ENCODE results near the gene SLC8A3. TPM values are rescaled to one million over a fixed set of nuclear protein-coding genes. Genes with fewer than 3 reads are reported as not detected.

Gene SLC8A3
- total RNA-seq, 1 experiment from 2014 or later = not detected

DNA sequence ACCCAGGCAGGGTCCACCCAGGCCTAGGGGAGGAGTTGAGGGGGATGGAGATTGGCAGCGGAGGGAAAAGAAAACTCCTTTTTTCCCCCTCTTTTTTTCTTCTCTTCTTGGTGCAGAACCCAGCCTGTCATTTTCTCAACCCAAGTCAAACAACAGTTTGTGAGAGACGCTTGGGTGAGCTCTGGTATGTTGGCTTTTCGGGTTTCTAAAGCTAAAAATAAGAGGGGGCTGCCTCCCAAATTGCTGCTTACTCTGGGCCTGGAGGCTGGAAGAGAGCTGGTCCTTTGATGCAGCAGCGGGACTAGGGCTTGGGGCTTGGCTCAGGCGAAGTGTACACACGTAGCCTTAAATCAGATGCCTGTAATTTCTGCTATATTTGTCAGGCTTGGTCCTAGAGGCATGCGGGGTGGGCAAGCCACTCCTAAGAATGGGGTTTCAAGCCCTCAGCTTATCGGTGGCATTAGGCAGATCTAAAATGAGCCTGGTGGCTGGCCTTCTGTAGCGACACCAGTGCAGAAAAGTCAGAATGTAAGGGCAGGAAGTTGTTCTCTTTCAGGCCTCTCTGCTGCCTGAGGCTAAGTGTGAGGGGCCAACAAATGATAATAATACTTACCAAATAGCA, 816 bp upstream of the SLC8A3 start:
- no peak for DNase-seq
- TF ChIP-seq, protein P1, sequence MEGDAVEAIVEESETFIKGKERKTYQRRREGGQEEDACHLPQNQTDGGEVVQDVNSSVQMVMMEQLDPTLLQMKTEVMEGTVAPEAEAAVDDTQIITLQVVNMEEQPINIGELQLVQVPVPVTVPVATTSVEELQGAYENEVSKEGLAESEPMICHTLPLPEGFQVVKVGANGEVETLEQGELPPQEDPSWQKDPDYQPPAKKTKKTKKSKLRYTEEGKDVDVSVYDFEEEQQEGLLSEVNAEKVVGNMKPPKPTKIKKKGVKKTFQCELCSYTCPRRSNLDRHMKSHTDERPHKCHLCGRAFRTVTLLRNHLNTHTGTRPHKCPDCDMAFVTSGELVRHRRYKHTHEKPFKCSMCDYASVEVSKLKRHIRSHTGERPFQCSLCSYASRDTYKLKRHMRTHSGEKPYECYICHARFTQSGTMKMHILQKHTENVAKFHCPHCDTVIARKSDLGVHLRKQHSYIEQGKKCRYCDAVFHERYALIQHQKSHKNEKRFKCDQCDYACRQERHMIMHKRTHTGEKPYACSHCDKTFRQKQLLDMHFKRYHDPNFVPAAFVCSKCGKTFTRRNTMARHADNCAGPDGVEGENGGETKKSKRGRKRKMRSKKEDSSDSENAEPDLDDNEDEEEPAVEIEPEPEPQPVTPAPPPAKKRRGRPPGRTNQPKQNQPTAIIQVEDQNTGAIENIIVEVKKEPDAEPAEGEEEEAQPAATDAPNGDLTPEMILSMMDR (IDR thresholded peaks at IDR 0.05; ENCODE audit: insufficient read depth in 1 of 2, low read depth in 1 of 2, low read length in 1 of 2, severe bottlenecking in 1 of 2, unreplicated experiment in 1 of 2) = no peak
- POLR2A ChIA-PET = no interaction called here
- no peak overlapping the region for H3K27ac Mint-ChIP-seq (ENCODE audit: unreplicated experiment)
- CTCF ChIA-PET = interaction anchor here (1.0 kb wide), 1 partner anchor 102 kb away, joined by 7 read pairs; no protein-coding TSS in a partner anchor
- no peaks in the 10 kb centered on the region for H3K4me1 Mint-ChIP-seq (ENCODE audit: low read depth, unreplicated experiment)
- H3K4me3 Mint-ChIP-seq (ENCODE audit: unreplicated experiment) = peak overlapping the region; percentile 67
- BruUV-seq (replicated peaks) = no TSS peak
- peaks cover 1% of the 10 kb centered on the region; the same call in 1 of the 2 replicates for H3K27me3 ChIP-seq (replicated peaks; ENCODE audit: control insufficient read depth, insufficient read depth, low read length)
- no peaks in the 10 kb centered on the region for H3K36me3 ChIP-seq (ENCODE audit: control insufficient read depth, insufficient read depth, low read length)
- peaks cover 5% of the 10 kb centered on the region; the same call in 1 of the 2 replicates for H3K4me1 ChIP-seq
- intact Hi-C loops (cut with micrococcal nuclease; ENCODE audit: unreplicated experiment) = no loop called here
- H3K4me3 ChIP-seq (ENCODE audit: low read depth, low read length) = no peak overlapping the region
- peaks cover 37% of the 10 kb centered on the region for H3K27me3 Mint-ChIP-seq (ENCODE audit: insufficient read depth, unreplicated experiment)
- no peaks in the 10 kb centered on the region for H3K9me3 Mint-ChIP-seq (ENCODE audit: unreplicated experiment)
- H3K9me3 ChIP-seq = no peaks in the 10 kb centered on the region
- H3K36me3 Mint-ChIP-seq (ENCODE audit: insufficient read depth, unreplicated experiment) = no peaks in the 10 kb centered on the region

DNA sequence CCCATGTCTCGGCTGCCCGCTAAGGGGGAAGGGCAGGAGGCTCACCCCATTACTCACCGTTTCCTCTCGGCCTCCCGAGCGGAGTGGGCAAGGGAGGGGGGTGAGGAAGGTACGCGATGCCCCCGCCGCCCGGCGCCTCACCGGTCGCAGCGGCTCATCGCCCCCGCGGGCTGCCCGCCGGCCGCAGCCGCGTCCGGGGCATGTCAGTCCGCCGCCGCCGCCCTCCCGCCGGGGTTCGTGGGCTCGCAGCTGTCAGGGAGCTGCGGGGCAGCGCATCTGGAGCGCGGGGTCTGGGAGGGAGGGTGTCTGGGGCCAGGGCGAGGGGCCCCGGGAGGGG, 461 bp downstream of the SLC8A3 start:
- TF ChIP-seq, protein P1 (IDR thresholded peaks at IDR 0.05; ENCODE audit: insufficient read depth in 1 of 2, low read depth in 1 of 2, low read length in 1 of 2, severe bottlenecking in 1 of 2, unreplicated experiment in 1 of 2) = no peak
- Histone ChIP-seq H3K36me3 (ENCODE audit: control insufficient read depth, insufficient read depth, low read length) (no peaks in the 10 kb centered on the region), H3K4me1 (peaks cover 5% of the 10 kb centered on the region; the same call in 1 of the 2 replicates), H3K4me3 (ENCODE audit: low read depth, low read length) (no peak overlapping the region; the same call in 1 of the 2 replicates), H3K27me3 (replicated peaks; ENCODE audit: control insufficient read depth, insufficient read depth, low read length) (peaks cover 1% of the 10 kb centered on the region; the same call in 1 of the 2 replicates), H3K9me3 (no peaks in the 10 kb centered on the region)
- POLR2A ChIA-PET = no interaction called here
- Mint-ChIP-seq H3K9me3 (ENCODE audit: unreplicated experiment) (no peaks in the 10 kb centered on the region), H3K4me1 (ENCODE audit: low read depth, unreplicated experiment) (no peaks in the 10 kb centered on the region), H3K27me3 (ENCODE audit: insufficient read depth, unreplicated experiment) (peaks cover 28% of the 10 kb centered on the region), H3K36me3 (ENCODE audit: insufficient read depth, unreplicated experiment) (no peaks in the 10 kb centered on the region), H3K27ac (ENCODE audit: unreplicated experiment) (no peak overlapping the region), H3K4me3 (ENCODE audit: unreplicated experiment) (peak overlapping the region; percentile 31)
- intact Hi-C loops (cut with micrococcal nuclease; ENCODE audit: unreplicated experiment) = no loop called here
- DNase-seq = no peak
- CTCF ChIA-PET = no interaction called here
- no TSS peak for BruUV-seq (replicated peaks)

GRCh38 chr14:70186900-70187451, 1.8 kb downstream of the SLC8A3 start:
- peaks cover 5% of the 10 kb centered on the region; the same call in 1 of the 2 replicates for H3K4me1 ChIP-seq
- CTCF ChIA-PET = no interaction called here
- intact Hi-C loops (cut with micrococcal nuclease; ENCODE audit: unreplicated experiment) = no loop called here
- Mint-ChIP-seq H3K27ac (ENCODE audit: unreplicated experiment) (no peak overlapping the region), H3K36me3 (ENCODE audit: insufficient read depth, unreplicated experiment) (no peaks in the 10 kb centered on the region), H3K9me3 (ENCODE audit: unreplicated experiment) (no peaks in the 10 kb centered on the region), H3K27me3 (ENCODE audit: insufficient read depth, unreplicated experiment) (peaks cover 25% of the 10 kb centered on the region), H3K4me1 (ENCODE audit: low read depth, unreplicated experiment) (no peaks in the 10 kb centered on the region), H3K4me3 (ENCODE audit: unreplicated experiment) (no peak overlapping the region)
- H3K4me3 ChIP-seq (ENCODE audit: low read depth, low read length) = no peak overlapping the region
- no peaks in the 10 kb centered on the region for H3K9me3 ChIP-seq
- TF ChIP-seq, protein P1 (IDR thresholded peaks at IDR 0.05; ENCODE audit: insufficient read depth in 1 of 2, low read depth in 1 of 2, low read length in 1 of 2, severe bottlenecking in 1 of 2, unreplicated experiment in 1 of 2) = no peak
- H3K27me3 ChIP-seq (replicated peaks; ENCODE audit: control insufficient read depth, insufficient read depth, low read length) = peaks cover 1% of the 10 kb centered on the region; the same call in 1 of the 2 replicates
- POLR2A ChIA-PET = no interaction called here
- DNase-seq = no peak
- H3K36me3 ChIP-seq (ENCODE audit: control insufficient read depth, insufficient read depth, low read length) = no peaks in the 10 kb centered on the region
- BruUV-seq (replicated peaks) = no TSS peak

Measured in Caco-2 (cell line).